HFFc6 (cell line): ENCODE results near the gene CTNNA3. TPM values are rescaled to one million over a fixed set of nuclear protein-coding genes. Genes with fewer than 3 reads are reported as not detected.
"Not testable (repeated sequence)": the region's sequence is repeated elsewhere in the genome, so short reads cannot be mapped to it uniquely, and the experiment has no call there.

Experiments
- DNase-seq: peaks from one replicate; pipeline ENCODE4 v3.0.0-alpha.2; 2018
- H3K27ac Mint-ChIP-seq: 2 replicates; pipeline ENCODE4 v1.8.0; 2020; ENCODE audit warnings: mild to moderate bottlenecking, mixed read lengths
- H3K27me3 Mint-ChIP-seq: 2 replicates; pipeline ENCODE4 v1.8.0; 2021; ENCODE audit warnings: mild to moderate bottlenecking, moderate library complexity, mixed read lengths; ENCODE audit not compliant: insufficient read depth
- H3K36me3 Mint-ChIP-seq: 2 replicates; pipeline ENCODE4 v1.8.0; 2021; ENCODE audit warnings: low read depth, mixed read lengths
- H3K4me1 Mint-ChIP-seq: 2 replicates; pipeline ENCODE4 v1.8.0; 2020; ENCODE audit warnings: low read depth, mixed read lengths
- H3K4me3 Mint-ChIP-seq: 2 replicates; pipeline ENCODE4 v1.8.0; 2020; ENCODE audit warnings: mild to moderate bottlenecking, moderate library complexity, mixed read lengths
- H3K9me3 Mint-ChIP-seq: 2 replicates; pipeline ENCODE4 v1.8.0; 2020; ENCODE audit warnings: mild to moderate bottlenecking, mixed read lengths
- total RNA-seq, 6 experiments: library from RNA; stranded (reverse); fragmentation: NEBNext Ultra II Directional; extraction: Animal tissue kit (Norgen Biotek cat#: 25700); gene quantifications; 2 replicates in 1 of 6; 3 replicates in 5 of 6; pipeline ENCODE4 v1.2.3, GENCODE V29; 2021
- TF ChIP-seq, protein P1 (sequence below): fragments of 200-600 bp; sonication (generic); IDR thresholded peaks from 2 replicates; pipeline ENCODE4 v1.5.0; 2021; ENCODE audit warnings: antibody characterized with exemption, mild to moderate bottlenecking

CTNNA3 gene
- total RNA-seq, 6 experiments from 2014 or later, result not detected

DNA sequence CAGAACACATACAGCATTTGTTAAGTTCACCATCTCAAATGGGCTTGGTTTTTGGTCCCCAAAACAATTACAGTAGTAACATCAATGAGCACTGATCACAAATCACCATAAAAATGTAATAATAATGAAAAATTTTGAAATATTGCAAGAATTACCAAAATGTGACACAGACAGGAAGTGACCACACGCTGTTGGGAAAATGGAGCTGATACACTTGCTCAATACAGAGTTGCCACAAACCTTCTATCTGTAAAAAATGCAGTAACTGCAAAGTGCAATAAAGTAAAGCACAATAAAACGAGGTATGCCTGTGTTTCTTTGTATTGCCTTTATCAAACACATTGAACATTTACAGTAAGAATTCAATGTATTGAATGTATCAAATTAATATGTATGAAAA is 262.7 kb downstream of the CTNNA3 start:
- Mint-ChIP-seq H3K27me3 (no peaks in the 10 kb centered on the region), H3K4me1 (no peaks in the 10 kb centered on the region), H3K36me3 (no peaks in the 10 kb centered on the region), H3K9me3 (peaks cover 24% of the 10 kb centered on the region), H3K27ac (no peak overlapping the region), H3K4me3 (no peak overlapping the region)
- no peak for DNase-seq
- TF ChIP-seq, protein P1, sequence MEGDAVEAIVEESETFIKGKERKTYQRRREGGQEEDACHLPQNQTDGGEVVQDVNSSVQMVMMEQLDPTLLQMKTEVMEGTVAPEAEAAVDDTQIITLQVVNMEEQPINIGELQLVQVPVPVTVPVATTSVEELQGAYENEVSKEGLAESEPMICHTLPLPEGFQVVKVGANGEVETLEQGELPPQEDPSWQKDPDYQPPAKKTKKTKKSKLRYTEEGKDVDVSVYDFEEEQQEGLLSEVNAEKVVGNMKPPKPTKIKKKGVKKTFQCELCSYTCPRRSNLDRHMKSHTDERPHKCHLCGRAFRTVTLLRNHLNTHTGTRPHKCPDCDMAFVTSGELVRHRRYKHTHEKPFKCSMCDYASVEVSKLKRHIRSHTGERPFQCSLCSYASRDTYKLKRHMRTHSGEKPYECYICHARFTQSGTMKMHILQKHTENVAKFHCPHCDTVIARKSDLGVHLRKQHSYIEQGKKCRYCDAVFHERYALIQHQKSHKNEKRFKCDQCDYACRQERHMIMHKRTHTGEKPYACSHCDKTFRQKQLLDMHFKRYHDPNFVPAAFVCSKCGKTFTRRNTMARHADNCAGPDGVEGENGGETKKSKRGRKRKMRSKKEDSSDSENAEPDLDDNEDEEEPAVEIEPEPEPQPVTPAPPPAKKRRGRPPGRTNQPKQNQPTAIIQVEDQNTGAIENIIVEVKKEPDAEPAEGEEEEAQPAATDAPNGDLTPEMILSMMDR, result no peak

DNA sequence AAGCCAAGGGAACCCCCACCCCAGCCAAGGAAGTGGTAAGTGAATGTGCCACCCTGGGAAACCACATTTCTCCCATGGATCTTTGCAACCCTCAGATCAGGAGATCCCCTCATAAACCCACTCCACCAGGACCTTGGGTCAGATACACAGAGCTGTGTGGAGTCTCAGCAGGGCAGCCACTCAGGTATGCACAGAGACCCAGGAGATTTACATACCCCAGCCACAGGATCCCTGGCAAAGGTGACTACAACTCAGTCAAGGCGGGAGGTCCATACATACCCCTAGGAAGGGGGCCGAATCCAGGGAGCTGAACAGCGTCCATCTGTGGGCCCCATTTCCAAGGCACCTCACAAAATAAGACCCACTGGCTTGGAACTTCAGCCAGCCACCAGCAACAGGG is 293.4 kb downstream of the CTNNA3 start:
- no peak overlapping the region for H3K4me3 Mint-ChIP-seq
- no peaks in the 10 kb centered on the region for H3K36me3 Mint-ChIP-seq
- no peaks in the 10 kb centered on the region for H3K27me3 Mint-ChIP-seq
- DNase-seq, result no peak
- no peak overlapping the region for H3K27ac Mint-ChIP-seq
- no peaks in the 10 kb centered on the region for H3K4me1 Mint-ChIP-seq
- TF ChIP-seq, protein P1, result no peak
- H3K9me3 Mint-ChIP-seq, result peaks cover 70% of the 10 kb centered on the region

DNA sequence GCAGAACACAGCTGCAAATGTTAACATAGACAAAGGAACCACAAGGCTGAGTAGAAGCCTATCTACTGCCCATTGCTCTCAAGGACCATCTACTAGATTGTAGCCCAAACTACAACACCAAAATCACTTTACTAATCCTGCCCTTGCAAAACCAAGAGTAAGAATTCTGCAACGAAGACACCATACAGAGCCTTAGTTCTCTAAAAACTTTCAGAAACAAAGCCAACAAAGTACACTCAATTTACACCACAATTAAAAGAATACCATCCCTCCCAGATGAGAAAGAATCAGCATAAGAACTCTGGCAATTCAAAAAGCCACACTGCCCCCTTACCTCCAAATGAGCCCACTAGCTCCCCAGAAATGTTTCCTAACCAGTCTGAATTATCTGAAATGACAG is 294.3 kb downstream of the CTNNA3 start:
- Mint-ChIP-seq H3K27ac (no peak overlapping the region), H3K4me3 (no peak overlapping the region), H3K27me3 (no peaks in the 10 kb centered on the region; the same call in 1 of the 2 replicates), H3K9me3 (peaks cover 70% of the 10 kb centered on the region), H3K4me1 (no peaks in the 10 kb centered on the region), H3K36me3 (no peaks in the 10 kb centered on the region; the same call in 1 of the 2 replicates)
- no peak for DNase-seq
- TF ChIP-seq, protein P1, result no peak

DNA sequence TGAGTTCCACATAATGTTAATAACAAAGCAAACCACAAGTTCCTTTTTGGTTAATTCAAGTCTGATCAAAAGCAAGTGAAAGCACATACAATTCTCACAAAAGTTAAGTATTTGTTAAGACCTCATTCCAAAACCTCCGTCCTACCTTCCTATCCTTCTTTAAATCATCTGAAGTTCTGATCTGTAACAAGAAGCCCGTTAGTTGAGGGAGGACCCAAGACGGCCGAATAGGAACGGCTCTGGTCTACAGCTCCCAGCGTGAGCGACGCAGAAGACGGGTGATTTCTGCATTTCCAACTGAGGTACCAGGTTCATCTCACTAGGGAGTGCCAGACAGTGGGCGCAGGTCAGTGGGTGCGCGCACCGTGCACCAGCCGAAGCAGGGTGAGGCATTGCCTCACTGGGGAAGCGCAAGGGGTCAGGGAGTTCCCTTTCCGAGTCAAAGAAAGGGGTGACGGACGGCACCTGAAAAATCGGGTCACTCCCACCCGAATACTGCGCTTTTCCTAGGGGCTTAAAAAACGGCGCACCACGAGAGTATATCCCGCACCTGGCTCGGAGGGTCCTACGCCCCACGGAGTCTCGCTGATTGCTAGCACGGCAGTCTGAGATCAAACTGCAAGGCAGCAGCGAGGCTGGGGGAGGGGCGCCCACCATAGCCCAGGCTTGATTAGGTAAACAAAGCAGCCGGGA is 309.0 kb downstream of the CTNNA3 start:
- H3K9me3 Mint-ChIP-seq, result not testable (repeated sequence)

GRCh38 chr10:67386260-67386659 is 309.7 kb downstream of the CTNNA3 start:
- TF ChIP-seq, protein P1, result no peak
- Mint-ChIP-seq H3K27me3 (no peaks in the 10 kb centered on the region; the same call in 1 of the 2 replicates), H3K4me3 (no peak overlapping the region), H3K36me3 (no peaks in the 10 kb centered on the region), H3K4me1 (no peaks in the 10 kb centered on the region), H3K9me3 (peaks cover 9% of the 10 kb centered on the region; the same call in 1 of the 2 replicates), H3K27ac (no peak overlapping the region)
- DNase-seq, result no peak

More for the DNA sequence above, 309.0 kb downstream of the CTNNA3 start:
- not testable (repeated sequence) for H3K4me3 Mint-ChIP-seq, H3K36me3 Mint-ChIP-seq, H3K27me3 Mint-ChIP-seq, H3K27ac Mint-ChIP-seq, DNase-seq, H3K4me1 Mint-ChIP-seq

GRCh38 chr10:67385566-67385965 is 310.4 kb downstream of the CTNNA3 start:
- no peaks in the 10 kb centered on the region; the same call in 1 of the 2 replicates for H3K27me3 Mint-ChIP-seq
- H3K27ac Mint-ChIP-seq, result no peak overlapping the region
- no peak for DNase-seq
- TF ChIP-seq, protein P1, result no peak
- H3K4me3 Mint-ChIP-seq, result no peak overlapping the region
- H3K9me3 Mint-ChIP-seq, result peaks cover 9% of the 10 kb centered on the region; the same call in 1 of the 2 replicates
- H3K4me1 Mint-ChIP-seq, result no peaks in the 10 kb centered on the region
- no peaks in the 10 kb centered on the region for H3K36me3 Mint-ChIP-seq
